ENCODE measurements around the gene EEFSEC. TPM values are rescaled to one million over a fixed set of nuclear protein-coding genes. Genes with fewer than 3 reads are reported as not detected.

EEFSEC gene
- total RNA-seq, 1 experiment from 2014 or later: 9.5 TPM

DNA sequence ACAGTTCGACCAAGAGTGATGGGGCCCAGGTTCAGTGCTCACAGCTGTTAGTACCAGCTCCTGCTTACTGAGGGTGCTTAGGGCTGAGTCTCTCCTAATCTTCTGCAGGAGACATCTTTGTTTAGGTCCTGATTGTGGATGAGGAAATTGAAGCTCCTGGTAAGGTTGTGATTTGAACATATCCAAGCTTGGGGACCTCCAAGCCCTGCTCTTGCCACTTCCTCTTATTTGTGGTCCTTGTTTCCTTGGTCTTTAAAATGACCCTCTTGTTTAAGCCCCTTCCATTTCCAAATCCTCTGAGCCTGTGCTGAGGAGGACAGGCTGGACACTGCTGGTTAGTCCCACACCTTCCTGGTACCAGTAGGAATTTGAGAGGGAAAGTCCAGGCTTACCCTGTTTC, 87.0 kb downstream of the EEFSEC start:
- no peaks in the 10 kb centered on the region for H3K27me3 Mint-ChIP-seq (ENCODE audit: low read depth)
- H3K4me1 ChIP-seq (ENCODE audit: insufficient read depth, low read length): no peaks in the 10 kb centered on the region
- no peak overlapping the region for H2BK15ac ChIP-seq (ENCODE audit: low read depth, low read length)
- H3K4me3 Mint-ChIP-seq: no peak overlapping the region
- no peak overlapping the region for H3K27ac ChIP-seq (ENCODE audit: insufficient read length, low read depth, low read length)
- no peaks in the 10 kb centered on the region; a peak in 1 of 7 replicates for H3K36me3 Mint-ChIP-seq (ENCODE audit: insufficient read depth in 1 of 3, low read depth in 3 of 3)
- no peak overlapping the region for H4K5ac ChIP-seq (ENCODE audit: insufficient read length, low read depth, low read length)
- H3K14ac ChIP-seq (ENCODE audit: insufficient read depth, low read length): no peak overlapping the region
- no peak overlapping the region for H2BK12ac ChIP-seq (ENCODE audit: insufficient read length, low read depth, low read length)
- no peak overlapping the region for H2AFZ ChIP-seq (ENCODE audit: low read length)
- H3K9me3 ChIP-seq (ENCODE audit: control insufficient read depth, low read depth, low read length): no peaks in the 10 kb centered on the region
- H3T11ph ChIP-seq (ENCODE audit: low read length): no peak overlapping the region
- no peak overlapping the region for H3K56ac ChIP-seq (ENCODE audit: insufficient read length, low read depth, low read length)
- no peak overlapping the region for H3K23ac ChIP-seq (ENCODE audit: insufficient read length, low read depth, low read length)
- H2BK20ac ChIP-seq (ENCODE audit: low read depth, low read length, poor library complexity, severe bottlenecking): no peak overlapping the region
- no peaks in the 10 kb centered on the region for H4K20me1 ChIP-seq (ENCODE audit: control insufficient read depth, insufficient read depth, insufficient read length)
- H3K4me2 ChIP-seq (ENCODE audit: insufficient read depth, insufficient read length, low read length): no peak overlapping the region
- no peak overlapping the region for H3K4ac ChIP-seq (ENCODE audit: low read depth, low read length)
- WGBS (ENCODE audit: extremely low coverage, insufficient read length, low lambda C conversion rate): no CpG with 5 or more reads among the region's 1 CpG
- H3K27ac Mint-ChIP-seq: no peak overlapping the region; a peak in 1 of 7 replicates
- peaks cover 15 to 17% of the 10 kb centered on the region in 2 experiments for H3K4me1 Mint-ChIP-seq
- H3K18ac ChIP-seq (ENCODE audit: insufficient read length, low read depth, low read length): no peak overlapping the region
- no peak overlapping the region for H2AK5ac ChIP-seq (ENCODE audit: insufficient read length, low read length)
- TF ChIP-seq, protein P1, sequence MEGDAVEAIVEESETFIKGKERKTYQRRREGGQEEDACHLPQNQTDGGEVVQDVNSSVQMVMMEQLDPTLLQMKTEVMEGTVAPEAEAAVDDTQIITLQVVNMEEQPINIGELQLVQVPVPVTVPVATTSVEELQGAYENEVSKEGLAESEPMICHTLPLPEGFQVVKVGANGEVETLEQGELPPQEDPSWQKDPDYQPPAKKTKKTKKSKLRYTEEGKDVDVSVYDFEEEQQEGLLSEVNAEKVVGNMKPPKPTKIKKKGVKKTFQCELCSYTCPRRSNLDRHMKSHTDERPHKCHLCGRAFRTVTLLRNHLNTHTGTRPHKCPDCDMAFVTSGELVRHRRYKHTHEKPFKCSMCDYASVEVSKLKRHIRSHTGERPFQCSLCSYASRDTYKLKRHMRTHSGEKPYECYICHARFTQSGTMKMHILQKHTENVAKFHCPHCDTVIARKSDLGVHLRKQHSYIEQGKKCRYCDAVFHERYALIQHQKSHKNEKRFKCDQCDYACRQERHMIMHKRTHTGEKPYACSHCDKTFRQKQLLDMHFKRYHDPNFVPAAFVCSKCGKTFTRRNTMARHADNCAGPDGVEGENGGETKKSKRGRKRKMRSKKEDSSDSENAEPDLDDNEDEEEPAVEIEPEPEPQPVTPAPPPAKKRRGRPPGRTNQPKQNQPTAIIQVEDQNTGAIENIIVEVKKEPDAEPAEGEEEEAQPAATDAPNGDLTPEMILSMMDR (conservative IDR thresholded peaks at IDR 0.05): no peak
- no peak overlapping the region for H2BK120ac ChIP-seq (ENCODE audit: low read depth, low read length, poor library complexity, severe bottlenecking)
- peaks cover 3% of the 10 kb centered on the region for H3K79me1 ChIP-seq (ENCODE audit: insufficient read depth, low read depth, low read length, poor library complexity, severe bottlenecking)
- H2BK5ac ChIP-seq (ENCODE audit: insufficient read length, low read length): no peak overlapping the region
- H4K91ac ChIP-seq (ENCODE audit: insufficient read length, low read depth, low read length): no peak overlapping the region
- no peak for DNase-seq
- no peaks in the 10 kb centered on the region for H3K27me3 ChIP-seq (ENCODE audit: insufficient read depth, low read length)
- H3K23me2 ChIP-seq (ENCODE audit: insufficient read length, low read depth, low read length, poor library complexity, severe bottlenecking): no peaks in the 10 kb centered on the region
- H3K9me3 Mint-ChIP-seq: no peaks in the 10 kb centered on the region; a peak in 1 of 5 replicates
- H3K79me2 ChIP-seq (ENCODE audit: insufficient read depth, low read length): no peaks in the 10 kb centered on the region
- H4K8ac ChIP-seq (replicated peaks; ENCODE audit: insufficient read length, low read depth, low read length): no peak overlapping the region
- H3K9ac ChIP-seq (ENCODE audit: extremely low read depth, insufficient read length, low read length): no peak overlapping the region
